ENCODE measurements around the gene AOC2.
A peak's percentile ranks its signal among the peaks of the same experiment; 100 is the strongest.

AOC2 gene

GRCh38 chr17:42844271-42844670, at the start of gene AOC2:
Gene AOC2 (plus strand): TSS chr17:42844580. CDS start chr17:42844627, 47 bp downstream.
- no peak for DNase-seq
- intact Hi-C loops (cut with DNase I), result loop anchor here (10.0 kb wide), 2 partner anchors 91 to 151 kb away; partner anchors contain the start of gene RPL27

GRCh38 chr17:42795061-42795460, 49.3 kb upstream of the AOC2 start:
- no peak for DNase-seq
- intact Hi-C loops (cut with DNase I), result no loop called here

- intact Hi-C loops (cut with DNase I), result no loop called here
- no peak for DNase-seq
Measured at GRCh38 chr17:42795465-42795864, 48.9 kb upstream of the AOC2 start.

DNA sequence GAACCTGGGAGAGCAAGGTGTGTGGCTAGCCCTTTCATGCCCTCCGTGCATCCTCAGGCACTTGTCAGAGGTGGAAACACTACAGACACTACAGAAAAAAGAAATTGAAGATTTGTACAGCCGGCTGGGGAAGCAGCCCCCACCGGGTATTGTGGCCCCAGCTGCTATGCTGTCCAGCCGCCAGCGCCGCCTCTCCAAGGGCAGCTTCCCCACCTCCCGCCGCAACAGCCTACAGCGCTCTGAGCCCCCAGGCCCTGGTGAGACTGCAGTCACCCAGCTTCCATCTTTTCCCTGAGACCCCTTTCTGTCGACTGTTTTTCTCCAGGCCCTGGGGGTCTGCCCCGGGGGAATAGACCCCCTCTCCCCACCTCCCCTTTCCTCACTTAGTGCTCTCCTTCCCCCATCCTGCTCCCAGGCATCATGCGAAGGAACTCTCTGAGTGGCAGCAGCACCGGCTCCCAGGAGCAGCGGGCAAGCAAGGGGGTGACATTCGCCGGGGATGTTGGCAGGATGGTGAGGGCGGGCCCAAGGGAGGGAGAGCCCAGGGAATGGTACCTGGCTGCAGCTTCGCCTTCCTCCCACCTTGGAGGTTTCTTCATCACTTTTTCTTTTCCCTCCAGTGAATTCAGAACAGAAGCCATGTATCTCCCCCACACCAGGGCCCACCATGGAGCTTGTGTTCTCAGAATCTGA, 48.2 kb upstream of the AOC2 start:
- DNase-seq, result no peak
- intact Hi-C loops (cut with DNase I), result no loop called here

- DNase-seq, result no peak
Measured at GRCh38 chr17:42797067-42798007, 47.0 kb upstream of the AOC2 start.

GRCh38 chr17:42798011-42798382, 46.4 kb upstream of the AOC2 start:
- no peak for DNase-seq
- intact Hi-C loops (cut with DNase I), result no loop called here

More at GRCh38 chr17:42797067-42798007, 47.0 kb upstream of the AOC2 start:
- intact Hi-C loops (cut with DNase I), result no loop called here

DNA sequence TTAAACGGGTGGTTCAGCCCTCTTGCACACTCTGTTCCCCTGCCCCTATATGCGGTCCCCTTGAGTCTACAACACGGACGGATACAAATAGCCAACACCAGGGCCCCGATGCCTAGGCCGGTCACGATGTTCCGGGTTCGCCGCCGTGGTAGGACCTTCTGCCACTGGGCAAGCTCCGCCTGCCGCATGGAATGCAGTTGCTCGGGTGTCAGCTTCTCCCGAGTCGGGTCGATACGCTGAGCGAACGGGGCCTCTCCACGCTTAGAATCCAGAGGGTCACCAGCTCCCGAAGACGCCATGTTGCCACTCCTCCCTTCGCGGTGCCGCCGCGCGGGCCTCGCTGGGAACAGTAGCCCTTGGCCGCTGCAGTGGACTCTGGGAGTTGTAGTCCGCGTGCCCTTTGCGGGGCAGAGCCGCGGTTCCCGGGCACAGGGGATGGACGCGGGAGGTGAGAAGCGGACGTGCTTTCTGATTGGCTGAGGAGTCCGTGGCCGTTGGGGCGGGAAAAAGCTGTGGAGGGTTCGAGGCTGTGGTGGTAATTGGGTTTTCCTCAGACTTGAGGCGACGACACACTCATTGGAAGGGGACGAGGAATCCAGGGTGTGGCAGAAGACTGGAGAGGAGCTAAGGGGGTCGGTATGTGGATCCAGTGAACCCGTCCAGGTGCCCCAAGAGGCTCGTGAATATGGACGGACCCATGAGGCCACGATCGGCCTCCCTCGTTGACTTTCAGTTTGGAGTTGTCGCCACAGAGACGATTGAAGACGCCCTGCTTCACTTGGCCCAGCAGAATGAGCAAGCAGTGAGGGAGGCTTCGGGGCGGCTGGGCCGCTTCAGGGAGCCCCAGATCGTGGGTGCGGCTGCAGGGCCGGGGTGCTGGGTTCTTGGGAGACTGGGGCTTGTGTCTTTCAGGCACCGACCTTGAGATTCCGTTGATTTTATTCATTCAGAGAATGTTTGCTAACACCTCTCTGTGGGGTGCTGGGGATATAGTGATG, 45.7 kb upstream of the AOC2 start, which contains the start of the genes CNTD1 and COA3:
TSS of gene CNTD1 (plus strand) at position 479 of the 998 bp plus-strand sequence. CDS start at position 686, 207 bp downstream.
TSS of gene COA3 (minus strand) at position 322 of the 998 bp plus-strand sequence. CDS start at position 299, 23 bp downstream.
- DNase-seq, result peak; percentile 81 to 95 (median 89)
- intact Hi-C loops (cut with DNase I), result no loop called here

- intact Hi-C loops (cut with DNase I), result no loop called here
- no peak for DNase-seq
Measured at GRCh38 chr17:42803074-42803883, 41.1 kb upstream of the AOC2 start.

- no peak for DNase-seq
- intact Hi-C loops (cut with DNase I), result no loop called here
Measured at GRCh38 chr17:42804918-42805367, 39.4 kb upstream of the AOC2 start.

DNA sequence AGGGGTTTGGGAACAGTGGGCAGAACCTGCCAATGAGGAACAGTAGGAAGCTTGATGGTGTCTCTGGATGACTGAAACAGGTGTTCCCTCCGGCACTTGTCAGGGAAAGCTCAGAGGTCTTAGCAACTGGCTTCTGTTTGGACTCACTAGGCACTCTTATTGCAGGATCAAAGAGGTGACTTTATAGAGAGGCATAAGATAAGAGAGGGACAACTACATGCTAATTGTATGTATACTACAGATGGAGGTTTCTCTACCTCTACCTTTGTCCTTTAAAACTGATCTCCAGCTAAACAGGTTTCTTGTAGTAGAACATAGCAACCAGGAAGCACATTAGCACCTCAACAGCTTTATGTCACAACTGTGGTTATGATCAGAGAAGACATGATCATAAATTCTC, 38.1 kb upstream of the AOC2 start:
- no peak for DNase-seq
- intact Hi-C loops (cut with DNase I), result no loop called here

- intact Hi-C loops (cut with DNase I), result no loop called here
- peak; percentile 25 to 91 (median 64) for DNase-seq
Measured at GRCh38 chr17:42809250-42809649, 35.1 kb upstream of the AOC2 start.

DNA sequence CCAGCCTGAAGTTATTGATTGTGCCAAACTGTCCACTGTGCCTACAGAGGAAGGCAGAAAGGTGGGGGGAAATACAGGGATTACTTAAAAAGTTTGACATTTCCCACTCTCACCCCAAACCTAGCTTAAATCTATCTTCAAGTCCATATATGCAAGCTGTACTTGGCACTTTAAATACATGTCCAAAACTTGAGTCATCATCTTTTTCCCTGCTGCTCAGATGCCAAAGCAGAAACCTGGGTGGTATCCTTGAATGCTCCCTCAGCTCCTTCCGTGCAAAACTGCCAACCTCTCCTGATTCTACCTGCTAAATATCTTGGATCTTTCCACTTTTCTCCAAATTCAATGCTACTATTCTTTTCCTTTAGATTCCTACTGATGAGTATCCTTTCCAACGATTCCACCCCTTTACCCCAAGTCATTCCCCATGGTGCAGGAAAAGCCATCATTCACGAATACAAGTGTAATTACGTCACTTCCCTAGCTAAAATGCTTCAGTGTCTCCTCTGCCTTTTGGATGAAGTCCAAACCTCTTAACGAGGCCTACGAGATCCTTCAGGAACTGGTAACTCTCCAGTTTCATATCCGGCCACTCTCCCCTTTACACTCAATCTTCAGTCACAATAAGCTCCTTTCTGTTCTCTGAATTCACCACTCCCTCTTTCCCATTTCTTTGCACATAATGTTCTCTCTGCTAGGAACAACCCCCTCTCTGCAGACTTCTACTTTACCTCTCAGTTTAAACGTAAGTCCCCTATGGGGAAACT, 29.6 kb upstream of the AOC2 start:
- no peak for DNase-seq
- intact Hi-C loops (cut with DNase I), result no loop called here

GRCh38 chr17:42817866-42818265, 26.5 kb upstream of the AOC2 start:
- intact Hi-C loops (cut with DNase I), result no loop called here
- no peak for DNase-seq

- intact Hi-C loops (cut with DNase I), result no loop called here
- no peak for DNase-seq
Measured at GRCh38 chr17:42818379-42818778, 26.0 kb upstream of the AOC2 start.

GRCh38 chr17:42819939-42820535, 24.3 kb upstream of the AOC2 start:
- DNase-seq, result peak in 26 of 42 donors; percentile 9 to 70 (median 38)

GRCh38 chr17:42821176-42821575, 23.2 kb upstream of the AOC2 start:
- intact Hi-C loops (cut with DNase I), result no loop called here
- DNase-seq, result no peak

More at GRCh38 chr17:42819939-42820535, 24.3 kb upstream of the AOC2 start:
- intact Hi-C loops (cut with DNase I), result no loop called here

GRCh38 chr17:42827472-42827871, 16.9 kb upstream of the AOC2 start:
- intact Hi-C loops (cut with DNase I), result no loop called here
- DNase-seq, result no peak
